HG03159 (cell line): ENCODE results near the gene UACA.
"Not testable (repeated sequence)": the region's sequence is repeated elsewhere in the genome, so short reads cannot be mapped to it uniquely, and the experiment has no call there.

Source experiments
- ATAC-seq: cut with Tn5 transposase; IDR thresholded peaks from one replicate; pipeline ENCODE4 v1.9.1; 2021; ENCODE audit warnings: mild to moderate bottlenecking, moderate library complexity; ENCODE audit not compliant: unreplicated experiment

Gene UACA

DNA sequence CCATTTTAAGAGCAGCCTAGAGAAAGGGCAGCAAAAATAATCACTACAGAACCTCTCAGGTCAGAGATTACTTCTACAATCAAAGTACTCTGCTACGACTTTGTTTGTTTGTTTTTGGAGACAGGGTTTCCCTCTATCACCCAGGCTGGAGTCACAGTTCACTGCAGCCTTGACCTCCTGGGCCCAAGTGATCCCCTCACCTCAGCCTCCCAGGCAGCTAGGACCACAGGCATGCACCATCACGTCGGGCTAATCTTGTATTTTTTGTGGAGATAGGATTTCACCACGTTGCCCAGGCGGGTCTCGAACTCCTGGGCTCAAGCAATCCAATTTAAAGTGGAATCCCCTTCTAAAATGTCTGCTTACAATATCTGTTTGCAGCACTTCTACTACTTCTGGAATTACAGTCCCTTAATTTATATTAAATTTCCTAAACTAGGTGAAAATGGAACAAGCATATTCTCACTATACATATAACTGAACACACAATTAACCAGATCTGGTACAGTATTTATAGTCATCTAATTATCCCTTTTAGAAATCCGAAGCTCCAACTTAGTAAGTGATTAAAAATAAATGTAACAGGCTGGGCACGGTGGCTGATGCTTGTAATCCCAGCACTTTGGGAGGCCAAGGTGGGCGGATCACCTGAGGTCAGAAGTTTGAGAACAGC is 4.4 kb downstream of the UACA start:
- no peak for ATAC-seq

- ATAC-seq = no peak
Measured at GRCh38 chr15:70757627-70758026, 5.7 kb downstream of the UACA start.

DNA sequence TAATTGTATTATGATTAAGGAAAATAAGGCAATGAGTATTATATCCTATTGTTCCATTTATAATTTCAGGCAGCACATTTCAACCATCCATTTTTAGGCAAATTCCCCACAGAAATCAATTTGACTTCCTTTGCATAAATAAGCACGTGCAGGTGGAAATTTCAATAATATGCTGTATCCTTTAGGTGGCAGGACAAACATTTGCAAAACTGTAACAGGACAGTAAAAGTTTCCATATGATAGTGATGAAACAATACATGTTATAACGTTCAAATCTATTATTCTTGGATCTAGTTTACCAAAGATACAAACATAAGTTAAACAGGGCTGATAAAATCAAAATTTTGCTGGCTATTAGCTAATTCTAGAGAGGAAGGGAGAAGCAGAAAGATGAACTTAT is 8.5 kb downstream of the UACA start:
- ATAC-seq = no peak

- no peak for ATAC-seq
Measured at GRCh38 chr15:70753101-70753829, 10.1 kb downstream of the UACA start.

- ATAC-seq = no peak
Measured at GRCh38 chr15:70752193-70752635, 11.1 kb downstream of the UACA start.

GRCh38 chr15:70750203-70750869 is 13.0 kb downstream of the UACA start:
- ATAC-seq = no peak

GRCh38 chr15:70748281-70748747 is 15.0 kb downstream of the UACA start:
- ATAC-seq = no peak

- ATAC-seq = not testable (repeated sequence)
Measured at GRCh38 chr15:70746598-70746997, 16.8 kb downstream of the UACA start.

DNA sequence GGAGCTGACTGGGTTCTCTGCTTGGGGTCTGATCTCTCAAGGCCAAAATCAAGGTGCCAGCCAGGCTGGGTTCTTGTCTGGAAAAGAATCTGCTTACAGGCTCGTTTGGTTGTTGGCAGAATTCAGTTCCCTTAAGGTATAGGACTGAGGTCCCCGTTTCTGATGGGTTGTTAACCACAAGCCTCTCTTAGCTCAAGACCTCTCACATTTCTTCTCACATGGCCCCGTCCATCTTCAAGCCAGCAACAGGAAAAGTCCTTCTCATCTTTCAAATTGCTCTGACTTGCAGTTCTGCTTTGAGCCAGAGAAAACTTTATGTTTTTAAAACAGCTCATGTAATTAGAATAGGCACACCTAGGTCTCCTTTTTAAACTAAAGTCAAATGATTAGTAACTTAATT is 20.4 kb downstream of the UACA start:
- ATAC-seq = no peak

DNA sequence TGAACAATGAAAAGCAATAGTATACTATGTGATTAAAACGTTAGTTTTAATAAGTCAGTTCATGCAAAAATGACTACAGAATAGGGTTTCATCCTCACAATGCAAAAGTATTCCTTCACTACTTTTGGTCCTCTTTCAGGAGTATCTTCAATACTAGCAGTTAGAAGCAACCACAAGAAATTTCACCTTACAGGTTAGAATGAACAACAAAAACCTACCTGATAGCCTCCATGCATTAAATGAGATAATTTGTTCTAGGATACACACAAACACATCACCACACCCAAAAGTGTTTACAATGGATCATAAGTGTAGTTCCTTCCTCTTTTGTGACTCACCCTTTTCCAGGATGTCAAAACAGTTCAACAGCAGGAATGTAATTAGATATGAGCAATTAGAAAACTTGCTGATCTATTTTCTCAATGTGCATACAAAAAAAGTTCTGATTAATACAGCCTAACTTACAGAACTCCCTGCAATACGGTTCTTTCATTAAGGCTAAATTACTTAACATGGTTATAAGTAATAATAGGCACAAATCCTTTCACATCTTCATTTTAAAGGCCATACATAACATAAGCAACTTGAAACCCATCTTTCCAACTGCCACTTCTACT is 21.6 kb downstream of the UACA start:
- ATAC-seq = no peak

DNA sequence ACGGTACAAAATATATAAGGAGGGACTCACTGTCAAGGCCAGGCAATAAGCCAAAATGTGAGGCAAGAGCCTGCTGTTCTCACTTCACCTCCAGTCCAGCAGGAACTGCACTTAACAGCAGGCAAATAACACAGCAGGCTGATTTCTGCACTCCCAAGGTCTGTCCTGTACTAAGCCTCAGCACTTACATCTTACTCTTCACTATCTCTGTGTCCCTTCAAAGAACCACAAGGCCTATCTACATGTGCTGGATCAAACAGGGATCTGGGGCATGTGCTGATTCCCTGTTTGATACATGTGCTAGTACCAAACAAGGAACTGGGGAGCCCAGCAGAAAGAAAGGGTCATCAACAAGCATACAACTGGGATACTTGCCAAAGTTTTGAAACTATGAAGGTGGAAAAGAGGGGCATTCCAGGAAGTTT is 22.2 kb downstream of the UACA start:
- no peak for ATAC-seq

DNA sequence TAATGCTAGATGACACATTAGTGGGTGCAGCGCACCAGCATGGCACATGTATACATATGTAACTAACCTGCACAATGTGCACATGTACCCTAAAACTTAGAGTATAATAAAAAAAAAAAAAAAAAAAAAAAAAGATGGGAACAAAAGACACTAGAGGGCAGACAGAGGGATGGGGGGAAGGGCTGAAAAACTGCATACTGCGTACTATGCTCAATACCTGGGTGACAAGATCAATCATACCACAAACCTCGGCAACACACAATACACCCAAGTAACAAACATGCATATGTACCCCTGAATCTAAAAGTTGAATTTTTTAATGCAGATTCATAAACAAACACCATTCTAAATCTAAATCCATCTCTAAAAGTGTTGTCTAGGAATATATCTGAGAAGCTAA is 28.3 kb downstream of the UACA start:
- not testable (repeated sequence) for ATAC-seq

- no peak for ATAC-seq
Measured at GRCh38 chr15:70729164-70729563, 34.2 kb downstream of the UACA start.

DNA sequence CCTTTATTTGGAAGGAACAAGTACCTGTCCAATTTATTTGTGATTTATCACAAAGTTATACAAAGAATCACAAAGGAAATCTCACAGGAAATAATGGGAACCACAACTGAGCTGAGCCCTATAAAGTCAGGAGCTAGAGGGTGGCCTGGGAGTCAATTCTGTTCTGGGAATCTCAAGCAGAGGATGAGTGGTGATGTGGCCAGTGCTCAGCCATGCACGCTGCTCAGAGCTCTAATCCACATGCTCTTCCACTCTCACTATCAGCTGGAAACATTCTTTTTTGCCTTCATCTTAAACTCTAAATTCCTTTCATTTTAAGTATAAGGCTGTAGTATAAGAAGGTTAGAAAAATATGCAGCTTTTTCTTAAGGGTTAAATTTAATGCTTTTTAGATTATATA is 36.6 kb downstream of the UACA start:
- ATAC-seq = no peak

GRCh38 chr15:70723927-70724326 is 39.4 kb downstream of the UACA start:
- no peak for ATAC-seq

DNA sequence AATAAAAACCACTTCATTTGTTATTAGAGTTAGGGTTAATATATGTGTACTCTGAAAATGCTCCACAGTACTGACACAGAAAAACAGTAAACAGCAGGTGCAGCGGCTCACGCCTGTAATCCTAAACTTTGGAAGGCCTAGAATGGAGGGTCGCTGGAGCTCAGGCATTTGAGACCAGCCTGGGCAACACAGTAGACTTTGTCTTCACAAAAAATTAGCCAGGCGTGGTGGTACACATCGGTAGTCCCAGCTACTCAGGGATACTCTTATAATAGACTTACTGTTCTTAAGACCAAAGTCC is 40.3 kb downstream of the UACA start:
- no peak for ATAC-seq

DNA sequence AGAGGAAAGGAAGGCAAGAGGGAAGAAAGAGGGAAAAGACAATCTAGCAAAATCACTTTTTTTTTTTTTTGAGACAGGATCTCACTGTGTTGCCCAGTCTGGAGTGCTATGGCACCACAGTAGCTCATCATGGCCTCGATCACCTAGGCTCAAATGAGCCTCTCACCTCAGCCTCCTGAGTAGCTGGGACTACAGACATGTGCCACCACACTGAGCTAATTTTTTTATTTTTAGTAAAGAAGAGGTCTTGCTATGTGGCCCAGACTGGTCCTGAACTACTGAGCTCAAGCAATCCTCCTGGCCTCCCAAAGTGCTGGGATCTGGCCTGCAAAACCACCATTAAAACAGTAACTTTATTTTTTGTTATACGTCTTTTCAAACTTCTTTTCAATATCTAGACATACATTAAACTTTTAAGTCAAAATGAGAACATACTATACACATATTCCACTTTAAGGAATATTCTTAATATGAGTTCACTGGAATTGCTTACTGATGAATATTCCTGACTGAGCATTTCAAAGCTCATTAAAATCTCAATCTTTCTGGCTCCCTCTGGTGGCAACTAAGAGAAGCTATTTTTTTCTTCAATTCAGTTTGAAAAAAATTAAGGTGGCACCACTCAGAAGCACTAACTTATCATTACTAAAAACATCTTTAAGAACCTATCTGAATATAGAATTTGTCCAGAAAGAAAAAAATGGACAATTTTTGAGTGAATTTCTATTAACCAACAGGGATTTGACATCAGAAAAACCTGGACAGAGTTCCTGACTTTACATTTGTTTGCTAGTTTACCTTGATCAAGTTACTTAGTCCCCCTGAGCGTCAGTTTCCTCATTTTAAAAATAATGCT is 40.9 kb downstream of the UACA start:
- no peak for ATAC-seq

DNA sequence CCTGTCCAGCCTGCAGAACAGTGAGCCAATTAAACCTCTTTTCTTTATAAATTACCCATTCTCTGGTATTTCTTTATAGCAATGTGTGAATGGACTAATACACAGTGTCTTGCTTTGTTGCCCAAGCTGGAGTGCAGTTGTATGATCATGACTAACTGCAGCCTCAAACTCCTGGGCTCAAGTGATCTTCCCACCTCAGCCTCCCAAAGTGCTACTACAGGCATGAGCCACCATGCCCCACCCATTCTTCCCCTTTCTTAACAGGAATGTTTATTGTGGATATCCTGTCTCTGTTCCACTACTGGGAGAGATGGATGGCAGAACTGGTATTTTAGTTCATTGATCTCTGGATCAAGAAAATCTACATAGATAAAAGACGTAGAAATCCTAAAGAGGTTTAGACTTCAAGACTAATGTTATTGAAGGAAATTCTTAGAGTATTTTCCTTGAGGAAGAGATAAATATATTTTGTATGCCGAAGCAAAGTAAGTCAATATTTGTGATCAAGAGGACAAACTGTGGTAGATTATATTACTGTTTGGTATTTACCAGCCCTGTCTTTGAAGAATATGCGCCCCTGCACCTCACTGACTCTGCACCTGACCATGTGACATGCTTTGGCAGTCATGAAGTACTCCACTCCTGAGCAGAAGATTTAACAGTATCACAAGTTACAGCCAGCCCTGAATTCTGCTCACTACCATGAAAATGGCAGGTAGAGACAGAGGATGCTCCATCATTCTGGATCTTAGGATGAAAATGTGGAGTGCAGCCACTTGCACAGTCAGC is 42.9 kb downstream of the UACA start:
- ATAC-seq = no peak

DNA sequence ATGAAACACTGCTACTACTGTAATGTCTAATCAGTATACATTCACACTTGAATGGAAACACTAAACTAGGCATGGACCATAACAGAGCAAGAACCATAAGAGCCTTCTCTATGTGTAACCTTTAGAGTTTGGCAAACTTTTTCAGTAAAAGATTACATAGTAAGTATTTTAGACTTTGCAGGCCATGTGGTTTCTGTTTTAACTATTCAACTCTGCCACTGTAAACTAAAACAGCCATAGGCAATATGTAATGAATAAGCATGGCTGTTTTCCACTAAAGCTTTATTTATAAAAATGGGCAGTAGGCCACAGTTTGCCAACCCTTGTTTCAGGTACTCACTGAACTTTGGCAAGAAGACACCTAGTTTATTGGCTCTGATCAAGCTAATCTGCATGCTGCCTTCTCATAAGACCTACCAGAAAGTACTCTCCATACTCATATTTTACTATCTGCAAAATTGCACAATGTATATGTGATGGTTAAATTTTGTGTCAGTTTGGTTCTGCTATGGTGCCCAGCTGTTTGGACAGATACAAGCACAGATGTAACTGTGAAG is 46.0 kb downstream of the UACA start:
- ATAC-seq = no peak
